H7 (cell line): ENCODE results near the gene SLC24A3. TPM values are rescaled to one million over a fixed set of nuclear protein-coding genes. Genes with fewer than 3 reads are reported as not detected.
A peak's percentile ranks its signal among the peaks of the same experiment; 100 is the strongest.

ENCODE experiments used
- DNase-seq: peaks from one replicate; pipeline ENCODE4 v3.0.0; 2012
- H3K27me3 ChIP-seq: 2 replicates; pipeline ENCODE4 v1.6.0; 2011; ENCODE audit warnings: mild to moderate bottlenecking, low read length; ENCODE audit not compliant: control insufficient read depth, insufficient read depth
- H3K36me3 ChIP-seq: replicated peaks from 2 replicates; pipeline ENCODE4 v1.5.1; 2011; ENCODE audit warnings: low read length; ENCODE audit not compliant: control insufficient read depth, insufficient read depth
- H3K4me3 ChIP-seq: 2 replicates; pipeline ENCODE4 v1.5.1; 2011; ENCODE audit warnings: low read depth, mild to moderate bottlenecking, control low read depth, low read length, moderate library complexity; ENCODE audit not compliant: insufficient read depth
- total RNA-seq: library from RNA; depleted of rRNA; stranded (reverse); fragments of >200 nt; shearing (Covaris generic); gene quantifications from 2 replicates; pipeline ENCODE4 v1.2.3, GENCODE V29; 2014

The SLC24A3 gene
- total RNA-seq, 1 experiment from 2014 or later = 0.48 TPM

DNA sequence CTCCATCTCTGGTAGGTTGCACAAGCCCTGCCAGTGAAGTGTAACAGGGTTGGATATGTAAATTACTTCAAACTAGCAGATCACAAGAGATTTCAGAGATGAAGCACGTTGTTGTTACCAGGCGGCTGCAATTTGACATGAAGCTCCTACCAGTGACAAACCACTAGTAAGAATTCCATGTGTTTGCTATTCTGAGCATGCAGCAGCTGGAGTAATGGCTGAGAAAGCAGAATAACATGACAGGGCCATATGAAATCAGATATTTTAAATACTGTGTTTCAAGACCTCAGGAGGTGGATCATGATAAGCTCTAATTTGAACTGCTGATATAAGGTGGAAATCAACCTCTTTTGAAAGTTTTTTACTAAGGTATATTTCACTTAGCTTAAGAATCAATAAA is 557.1 kb downstream of the SLC24A3 start:
- Histone ChIP-seq H3K4me3 (no peak overlapping the region), H3K27me3 (no peaks in the 10 kb centered on the region), H3K36me3 (no peaks in the 10 kb centered on the region)
- no peak for DNase-seq

DNA sequence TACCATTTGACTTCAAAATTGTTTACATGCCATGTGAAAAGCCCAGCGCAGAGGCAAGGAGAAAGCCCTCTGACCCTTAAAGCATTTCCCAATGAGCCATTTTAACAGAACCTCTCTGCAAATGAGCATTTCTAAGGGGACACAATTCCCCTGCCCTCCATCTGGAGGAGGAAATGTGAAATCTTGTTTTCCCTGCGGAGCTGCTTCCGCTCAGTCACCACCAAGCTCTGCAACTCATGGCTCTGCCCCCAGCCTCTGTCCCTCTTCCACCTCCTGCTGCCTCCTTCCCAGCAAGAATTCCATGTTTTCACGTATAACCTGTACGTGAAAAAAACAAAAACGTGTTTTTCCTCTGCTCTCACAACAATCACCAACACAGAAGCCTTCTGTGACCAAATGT is 557.9 kb downstream of the SLC24A3 start:
- H3K27me3 ChIP-seq = no peaks in the 10 kb centered on the region
- DNase-seq = peak; percentile 65
- H3K4me3 ChIP-seq = no peak overlapping the region
- H3K36me3 ChIP-seq = no peaks in the 10 kb centered on the region

DNA sequence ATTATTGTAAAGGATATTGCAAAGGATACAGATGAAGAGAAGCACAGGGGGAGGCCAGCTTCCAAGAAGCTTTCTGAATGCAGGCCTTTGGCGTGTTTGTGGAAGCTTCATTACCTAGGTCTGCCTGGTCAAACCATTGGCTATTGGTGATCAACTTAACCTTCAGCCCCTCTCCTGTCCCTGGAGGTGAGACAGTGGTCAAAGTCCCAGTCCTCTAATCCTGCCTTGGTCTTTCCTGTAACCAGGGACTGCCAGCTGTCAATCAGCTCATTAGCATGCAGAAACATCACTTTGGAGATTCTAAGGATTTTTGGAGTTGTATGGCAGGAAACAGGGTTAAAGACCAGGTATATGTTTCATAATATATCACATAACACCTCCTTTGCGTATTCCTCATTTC is 558.6 kb downstream of the SLC24A3 start:
- DNase-seq = no peak
- Histone ChIP-seq H3K4me3 (no peak overlapping the region), H3K27me3 (no peaks in the 10 kb centered on the region), H3K36me3 (no peaks in the 10 kb centered on the region)
